Upper lobe of left lung (tissue), 6 donors: ENCODE data around the gene TMBIM6. TPM values are rescaled to one million over a fixed set of nuclear protein-coding genes. Genes with fewer than 3 reads are reported as not detected.

Experiments
- ATAC-seq, 2 donors: fragments of 200-7000 bp; cut with Tn5 transposase; one replicate each; pipeline ENCODE4 v1.9.1; 2022; ENCODE audit warnings: mild to moderate bottlenecking in 2 of 2, moderate library complexity in 2 of 2; ENCODE audit not compliant: low FRiP score in 2 of 2
- DNase-seq, 2 donors: peaks; one replicate each; pipeline ENCODE4 v3.0.0-alpha.2; 2019 to 2020
- H3K27ac ChIP-seq, 4 donors: fragments of 200-600 bp; sonication (generic); one replicate each; pipeline ENCODE4 v1.5.1; 2016 to 2019
- H3K27me3 ChIP-seq, 4 donors: fragments of 200-600 bp; sonication (generic); one replicate each; pipeline ENCODE4 v1.5.1; 2017 to 2019
- H3K36me3 ChIP-seq, 4 donors: fragments of 200-600 bp; sonication (generic); one replicate each; pipeline ENCODE4 v1.5.1; 2016 to 2019
- H3K4me1 ChIP-seq, 4 donors: fragments of 200-600 bp; sonication (generic); one replicate each; pipeline ENCODE4 v1.5.1; 2018 to 2019
- H3K4me3 ChIP-seq, 4 donors: fragments of 200-600 bp; sonication (generic); one replicate each; pipeline ENCODE4 v1.5.1; 2017 to 2019; ENCODE audit warnings: mild to moderate bottlenecking in 2 of 4, moderate library complexity in 1 of 4
- H3K9me3 ChIP-seq, 4 donors: fragments of 200-600 bp; sonication (generic); one replicate each; pipeline ENCODE4 v1.5.1; 2018 to 2019
- CTCF ChIP-seq, 6 experiments: fragments of 450-650 bp in 4 of 6; fragments of 200-600 bp in 2 of 6; sonication (generic) in 2 of 6; IDR thresholded peaks; one replicate each; pipeline ENCODE4 v1.5.1; 2016 to 2019; ENCODE audit warnings: antibody characterized with exemption in 6 of 6
- EP300 ChIP-seq, 4 donors: sonication (generic); formaldehyde crosslinking; IDR thresholded peaks; one replicate each; pipeline ENCODE4 v1.5.1; 2017; ENCODE audit warnings: antibody characterized with exemption in 4 of 4, control low read depth in 2 of 4
- POLR2A ChIP-seq, 4 donors: fragments of 450-650 bp; IDR thresholded peaks; one replicate each; pipeline ENCODE4 v1.5.1; 2016 to 2017; ENCODE audit warnings: antibody characterized with exemption in 4 of 4, mild to moderate bottlenecking in 2 of 4
- POLR2AphosphoS5 ChIP-seq, 2 donors: sonication (generic); formaldehyde crosslinking; IDR thresholded peaks; one replicate each; pipeline ENCODE4 v1.5.1; 2017; ENCODE audit warnings: antibody characterized with exemption in 2 of 2
- WGBS, 2 donors: methylation state at CpG; one replicate each; pipeline ENCODE4 v1.1.5; 2017 to 2018; 5-methylcytosine and 5-hydroxymethylcytosine counted together
- total RNA-seq, 6 donors: library from RNA; depleted of rRNA in 4 of 6; stranded (reverse); fragments of >200 nt in 4 of 6; gene quantifications; one replicate each; pipeline versions ENCODE4 v1.1.0 to v1.2.1, GENCODE V29; 2016 to 2021
- donor health status: DM: no; HTN: no; CAD: no; lungs with moderate emphysema.
- donor health status: DM: no; HTN: yes; CAD: no; lungs with severe emphysema.

TMBIM6 gene
- total RNA-seq, 6 donors from 2014 or later: 185 to 831 (median 594) TPM

GRCh38 chr12:49783917-49784676 is 42.7 kb downstream of the TMBIM6 start:
- ATAC-seq: peak; percentile 53 to 78
- Histone ChIP-seq H3K9me3 (no peaks in the 10 kb centered on the region), H3K27ac (no peak overlapping the region), H3K27me3 (no peaks in the 10 kb centered on the region), H3K36me3 (no peaks in the 10 kb centered on the region), H3K4me1 (peaks cover 4 to 13% (median 9%) of the 10 kb centered on the region in 4 donors), H3K4me3 (no peak overlapping the region)
- TF ChIP-seq CTCF (IDR thresholded peaks at IDR 0.05) (no peak), POLR2AphosphoS5 (IDR thresholded peaks at IDR 0.05) (no peak)
- no peak for DNase-seq
- 35 to 45% methylated on average over 7 of the region's 7 CpGs for WGBS, 2 donors

- no peaks in the 10 kb centered on the region for H3K36me3 ChIP-seq
- WGBS, 2 donors: 78 to 93% methylated on average over 4 of the region's 4 CpGs
- no peak overlapping the region for H3K27ac ChIP-seq
- H3K4me1 ChIP-seq: peaks cover 4 to 13% (median 9%) of the 10 kb centered on the region in 4 donors
- H3K9me3 ChIP-seq: no peaks in the 10 kb centered on the region
- H3K27me3 ChIP-seq: no peaks in the 10 kb centered on the region
- ATAC-seq: no peak
- H3K4me3 ChIP-seq: no peak overlapping the region
- TF ChIP-seq POLR2AphosphoS5 (IDR thresholded peaks at IDR 0.05): no peak
- TF ChIP-seq POLR2A (IDR thresholded peaks at IDR 0.05): no peak
- no peak for TF ChIP-seq EP300 (IDR thresholded peaks at IDR 0.05)
- TF ChIP-seq CTCF (IDR thresholded peaks at IDR 0.05): no peak
- DNase-seq: no peak
Observed at GRCh38 chr12:49784756-49785409, 43.5 kb downstream of the TMBIM6 start.

- TF ChIP-seq POLR2A (IDR thresholded peaks at IDR 0.05) (no peak), CTCF (IDR thresholded peaks at IDR 0.05) (no peak), EP300 (IDR thresholded peaks at IDR 0.05) (no peak)
- WGBS, 2 donors: 96 to 100% methylated on average over 2 of the region's 2 CpGs
Observed at GRCh38 chr12:49787672-49788071, 46.3 kb downstream of the TMBIM6 start.

GRCh38 chr12:49789992-49790391 is 48.6 kb downstream of the TMBIM6 start:
- DNase-seq: no peak
- WGBS, 2 donors: 76 to 88% methylated on average over 2 to 3 of the region's 3 CpGs
- Histone ChIP-seq H3K4me1 (peaks cover 0 to 2% (median under 1%) of the 10 kb centered on the region in 4 donors), H3K9me3 (no peaks in the 10 kb centered on the region), H3K27me3 (no peaks in the 10 kb centered on the region), H3K36me3 (peaks cover 0 to 31% (median 20%) of the 10 kb centered on the region in 4 donors), H3K4me3 (no peak overlapping the region), H3K27ac (no peak overlapping the region)
- TF ChIP-seq POLR2A (IDR thresholded peaks at IDR 0.05) (no peak), EP300 (IDR thresholded peaks at IDR 0.05) (no peak), CTCF (IDR thresholded peaks at IDR 0.05) (no peak)
- ATAC-seq: no peak

More at GRCh38 chr12:49787672-49788071, 46.3 kb downstream of the TMBIM6 start:
- peaks cover 4 to 13% (median 9%) of the 10 kb centered on the region in 4 donors for H3K4me1 ChIP-seq
- no peak overlapping the region for H3K27ac ChIP-seq
- ATAC-seq: no peak
- H3K9me3 ChIP-seq: no peaks in the 10 kb centered on the region
- no peak for DNase-seq
- no peak overlapping the region for H3K4me3 ChIP-seq
- H3K36me3 ChIP-seq: peaks cover 0 to 20% (median 16%) of the 10 kb centered on the region in 4 donors
- no peaks in the 10 kb centered on the region for H3K27me3 ChIP-seq
